SIG-M5 (cell line): Measurements from ENCODE around the gene ATP10A.
"Not testable (repeated sequence)": the region's sequence is repeated elsewhere in the genome, so short reads cannot be mapped to it uniquely, and the experiment has no call there.

ENCODE experiments used
- DNase-seq: peaks from one replicate; lab custom pipeline; 2025; lab: John Stamatoyannopoulos, UW

ATP10A gene

DNA sequence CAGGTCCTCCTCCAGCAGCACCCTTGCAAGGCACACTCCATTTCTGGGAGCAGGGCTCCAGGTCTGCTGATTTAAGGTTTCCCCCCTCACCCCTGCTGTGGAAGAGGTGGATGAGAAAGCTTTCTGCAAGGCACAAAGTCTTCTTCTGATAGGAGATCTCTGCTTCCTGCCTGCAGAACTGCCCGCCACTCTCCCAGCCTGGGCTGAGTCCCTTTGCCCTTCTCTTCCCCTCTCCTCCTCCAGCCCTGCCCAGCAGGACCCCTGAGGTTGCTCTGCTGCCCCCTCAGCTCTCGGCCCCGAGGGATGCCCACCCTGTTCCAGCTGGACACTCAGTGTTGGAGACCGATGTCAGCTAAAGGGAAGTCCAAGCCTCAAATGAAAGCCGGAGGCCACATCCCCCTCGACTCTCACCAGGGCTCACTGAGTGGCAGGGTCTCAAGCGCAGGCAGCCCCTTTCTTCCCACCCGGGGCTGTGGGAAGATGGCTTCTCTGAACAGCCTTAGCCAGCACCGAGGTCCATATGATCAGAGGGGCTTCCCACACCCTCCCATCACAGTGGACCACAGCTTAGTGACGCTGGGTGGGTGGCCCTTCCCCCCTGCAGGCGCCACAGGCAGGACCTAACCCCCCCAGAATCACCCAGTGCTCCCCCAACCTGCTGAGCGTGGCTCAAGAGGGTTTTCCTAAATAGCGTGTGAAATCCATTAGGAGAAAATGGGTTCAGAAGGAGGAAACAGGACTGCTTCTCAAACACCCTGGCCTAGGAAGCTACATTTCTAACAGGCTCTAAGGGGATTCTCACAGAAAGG, 4.0 kb downstream of the ATP10A start:
- DNase-seq: no peak

DNA sequence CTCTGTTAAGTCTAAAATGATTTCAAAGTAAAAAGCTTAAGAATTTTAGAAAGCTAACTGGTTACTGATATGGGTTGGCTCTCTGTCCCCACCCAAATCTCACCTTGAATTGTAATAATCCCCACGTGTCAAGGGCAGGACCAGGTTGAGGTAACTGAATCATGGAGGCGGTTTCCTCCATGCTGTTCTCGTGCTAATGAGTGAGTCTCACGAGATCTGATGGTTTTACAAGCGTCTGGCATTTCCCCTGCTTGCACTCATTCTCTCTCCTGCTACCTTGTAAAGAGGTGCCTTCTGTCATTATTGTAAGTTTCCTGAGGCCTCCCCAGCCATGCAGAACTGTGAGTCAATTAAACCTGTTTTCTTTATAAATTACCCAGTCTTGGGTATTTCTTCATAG, 7.1 kb downstream of the ATP10A start:
- not testable (repeated sequence) for DNase-seq

DNA sequence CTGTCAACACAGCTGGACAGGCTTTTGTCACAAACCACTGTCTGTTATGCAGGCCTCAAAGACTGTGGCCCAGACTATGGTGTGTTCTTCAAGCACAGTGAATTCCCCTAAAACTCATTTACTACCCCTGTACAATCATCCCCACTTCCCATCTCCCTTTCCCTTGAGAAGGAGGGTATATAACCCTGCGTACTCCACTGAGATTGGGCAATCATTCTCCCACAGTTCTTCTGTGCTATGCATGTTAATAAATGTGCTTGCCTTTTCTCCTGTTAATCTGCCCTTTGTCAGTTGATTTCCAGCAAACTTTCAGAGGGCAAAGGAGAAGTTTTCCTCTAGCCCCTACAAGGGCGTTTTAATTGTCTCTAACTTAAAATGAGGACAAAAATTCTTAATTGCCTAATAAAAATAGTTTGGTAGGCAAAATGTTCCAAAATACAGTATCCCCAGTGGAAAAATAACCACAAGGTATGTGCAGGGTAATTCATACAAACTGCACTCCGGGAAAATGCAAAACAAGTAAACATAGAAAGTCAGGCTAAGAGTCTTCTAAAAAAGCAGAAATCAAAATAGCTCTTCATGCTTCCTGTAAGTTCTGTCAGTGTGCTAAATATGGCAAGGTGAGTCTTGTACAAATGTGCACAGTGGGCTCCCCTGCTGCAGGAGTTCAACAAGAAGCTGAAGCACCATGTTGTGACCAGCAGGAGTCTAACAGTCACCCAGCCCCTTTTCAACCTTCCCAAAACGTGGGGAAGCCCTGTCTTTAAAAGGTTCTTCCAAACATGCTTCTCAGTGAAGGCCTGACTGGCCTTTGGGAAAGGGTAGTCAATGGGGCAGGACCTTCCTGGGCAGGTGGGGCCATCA, 10.2 kb downstream of the ATP10A start:
- DNase-seq: no peak

DNA sequence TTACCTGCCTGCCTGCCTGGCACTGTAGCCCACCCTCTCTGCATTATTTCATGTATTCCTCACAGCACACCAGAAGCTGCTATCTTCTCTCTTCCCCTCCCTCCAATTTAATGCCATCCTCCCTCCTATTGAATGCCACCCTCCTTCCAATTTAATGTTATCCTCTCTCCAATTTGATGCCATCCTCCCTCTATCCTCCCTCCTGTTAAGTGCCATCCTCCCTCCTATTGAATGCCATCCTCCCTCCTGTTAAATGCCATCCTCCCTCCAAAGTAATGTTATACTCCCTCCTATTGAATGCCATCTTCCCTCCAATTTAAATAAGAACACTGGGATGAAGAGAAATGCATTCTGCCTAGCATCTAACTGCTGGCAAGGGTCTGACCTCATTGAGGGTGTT, 11.1 kb downstream of the ATP10A start:
- DNase-seq: no peak

DNA sequence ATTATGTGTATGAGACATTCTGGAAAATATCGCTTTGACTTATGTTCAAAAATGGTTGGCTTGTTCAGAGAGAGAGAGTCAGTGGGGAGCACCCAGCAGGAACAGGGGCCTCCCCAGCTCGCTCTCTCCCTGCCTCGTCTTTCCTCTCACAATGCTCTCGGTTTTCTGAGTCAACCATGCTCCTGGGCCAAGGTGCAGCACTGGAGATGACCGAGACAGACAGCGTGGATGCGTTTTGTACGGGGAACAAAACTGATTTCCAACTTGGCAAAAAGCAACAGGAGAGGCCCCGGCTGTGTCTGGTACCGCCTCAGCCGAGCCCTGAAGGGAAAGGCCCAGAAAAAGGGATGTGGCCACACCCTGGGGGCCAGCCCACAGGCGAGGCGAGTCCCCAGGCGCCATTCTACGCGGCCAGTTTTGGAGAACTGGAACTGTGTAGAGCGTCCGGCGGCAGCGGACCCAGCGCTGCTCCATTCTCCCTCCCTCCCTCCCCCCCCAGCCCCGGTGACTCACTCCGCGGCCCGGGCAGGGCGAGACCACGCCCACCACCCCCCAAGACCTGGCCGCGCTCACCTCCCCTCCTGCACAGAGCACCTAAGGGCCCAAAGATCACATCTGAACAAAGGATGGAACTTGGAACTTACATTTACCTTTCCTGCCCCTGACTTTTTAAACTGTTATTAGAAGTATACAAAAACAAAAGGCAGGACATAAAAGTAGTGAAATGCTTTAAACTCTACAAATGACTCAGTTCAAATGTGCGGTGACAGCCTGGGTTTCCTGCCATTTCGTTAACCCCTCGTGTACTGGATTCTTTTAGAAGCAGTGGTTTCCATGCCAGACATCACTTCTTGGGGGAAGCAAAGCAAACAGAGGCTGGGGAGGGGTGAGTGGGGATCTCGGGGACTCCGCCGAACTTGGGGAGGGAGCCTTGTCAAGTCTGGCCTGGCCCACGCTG, 12.7 kb downstream of the ATP10A start:
- DNase-seq: no peak

DNA sequence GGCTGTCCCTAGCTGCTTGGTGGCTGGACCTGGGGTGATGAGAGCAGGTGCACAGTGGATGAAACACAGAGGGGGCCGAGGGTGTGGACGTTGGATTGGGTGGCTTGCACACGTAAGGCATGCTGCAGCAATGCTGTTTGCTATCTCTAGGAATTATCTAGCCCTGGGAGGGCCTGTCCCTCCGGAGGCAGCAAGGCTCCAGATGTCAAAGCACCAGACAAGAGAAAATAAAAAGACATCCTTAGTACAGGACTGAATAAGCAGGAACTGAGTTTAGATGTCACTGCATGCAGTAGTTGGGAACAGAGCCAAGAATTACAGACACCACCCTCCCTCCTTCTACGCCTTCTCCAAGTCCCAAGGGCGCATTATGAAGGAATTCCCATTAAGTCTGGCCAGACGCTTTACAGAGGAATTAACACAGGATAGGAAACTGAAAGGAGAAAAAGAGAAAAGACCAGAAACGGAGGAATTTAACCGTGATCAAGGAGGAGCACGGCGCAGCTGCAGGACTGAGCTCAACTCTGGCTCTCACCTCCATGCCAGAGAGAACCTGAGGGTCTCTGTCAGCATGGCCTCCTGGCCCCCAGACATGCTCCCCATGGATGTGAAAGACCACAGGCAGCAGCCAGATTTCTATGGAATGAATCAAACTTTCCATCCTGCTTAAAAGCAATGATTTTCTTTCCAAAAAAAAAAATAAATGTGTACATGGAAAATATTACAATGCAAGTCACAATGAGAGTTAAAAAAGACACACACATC, 13.8 kb downstream of the ATP10A start:
- no peak for DNase-seq

DNA sequence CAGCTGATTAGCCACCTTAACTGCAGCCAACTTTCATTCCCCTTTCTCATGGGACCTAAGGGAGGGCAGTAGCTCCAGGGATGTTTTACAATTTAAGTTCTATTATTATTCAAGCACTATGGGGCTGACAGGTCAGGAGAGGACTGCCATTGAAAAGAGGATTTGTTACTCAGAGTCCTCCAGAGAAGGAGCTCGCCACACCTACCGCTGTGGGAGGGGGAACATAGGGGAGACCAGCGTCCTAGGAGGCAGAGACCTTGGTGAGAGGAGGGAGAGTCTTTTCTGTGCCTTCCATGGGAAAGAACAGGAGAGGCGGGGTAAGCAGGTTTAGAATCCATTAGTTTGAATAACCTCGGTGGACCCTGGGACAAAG, 14.4 kb downstream of the ATP10A start:
- DNase-seq: no peak

DNA sequence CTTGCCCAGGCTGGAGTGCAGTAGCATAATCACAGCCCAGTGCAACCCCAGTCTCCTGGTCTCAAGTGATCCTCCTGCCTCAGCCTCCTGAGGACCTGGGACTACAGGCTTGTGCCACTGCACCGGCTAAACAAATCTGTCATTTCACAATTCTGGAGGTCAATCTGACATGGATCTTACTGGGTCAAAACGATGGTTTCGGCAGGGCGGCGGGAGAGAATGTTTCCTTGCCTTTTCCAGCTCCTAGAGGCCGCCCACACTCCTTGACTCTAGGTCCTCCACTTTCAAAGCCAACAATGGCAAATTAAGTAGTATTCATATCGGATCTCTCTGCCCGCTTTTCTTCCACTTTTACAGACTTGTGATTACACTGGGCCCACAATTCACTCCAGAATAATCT, 14.8 kb downstream of the ATP10A start:
- DNase-seq: no peak

DNA sequence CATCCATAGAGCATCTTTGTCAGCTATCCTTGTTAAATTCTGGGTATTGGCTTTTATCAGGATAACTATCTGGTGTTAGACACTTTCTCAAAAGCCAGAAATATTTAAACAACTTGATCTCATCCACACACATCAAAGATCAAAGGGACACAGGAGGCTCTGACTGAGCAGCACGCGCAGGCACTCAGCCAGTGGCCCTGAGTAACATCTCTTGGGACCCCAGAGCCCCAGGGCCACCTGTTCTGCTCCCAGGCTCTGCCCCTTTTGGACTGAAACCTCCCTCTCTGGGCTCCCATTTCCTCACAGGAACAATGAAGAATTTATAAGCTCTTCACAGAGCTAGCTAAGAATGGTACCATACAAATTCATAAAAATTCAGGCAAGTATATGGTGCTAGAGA, 16.1 kb downstream of the ATP10A start:
- DNase-seq: no peak

DNA sequence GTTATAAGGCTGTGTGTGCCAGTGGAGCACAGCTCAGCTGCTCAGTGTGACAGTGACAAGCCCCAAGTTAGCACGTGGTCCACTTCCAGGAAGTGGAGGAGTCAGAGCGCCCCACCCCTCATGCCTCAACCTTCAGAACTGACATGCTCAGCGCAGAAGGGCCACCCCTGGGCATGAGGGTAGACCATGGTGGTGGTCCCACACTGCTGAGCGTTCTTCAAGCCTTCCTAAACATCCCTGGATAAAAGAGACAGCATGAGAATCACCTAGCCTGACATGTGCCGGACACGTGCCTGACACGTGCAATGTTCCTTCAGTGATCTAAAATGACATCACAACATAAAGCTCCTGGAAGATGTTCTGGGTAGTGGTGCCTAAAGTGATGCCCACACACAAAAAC, 16.8 kb downstream of the ATP10A start:
- no peak for DNase-seq

DNA sequence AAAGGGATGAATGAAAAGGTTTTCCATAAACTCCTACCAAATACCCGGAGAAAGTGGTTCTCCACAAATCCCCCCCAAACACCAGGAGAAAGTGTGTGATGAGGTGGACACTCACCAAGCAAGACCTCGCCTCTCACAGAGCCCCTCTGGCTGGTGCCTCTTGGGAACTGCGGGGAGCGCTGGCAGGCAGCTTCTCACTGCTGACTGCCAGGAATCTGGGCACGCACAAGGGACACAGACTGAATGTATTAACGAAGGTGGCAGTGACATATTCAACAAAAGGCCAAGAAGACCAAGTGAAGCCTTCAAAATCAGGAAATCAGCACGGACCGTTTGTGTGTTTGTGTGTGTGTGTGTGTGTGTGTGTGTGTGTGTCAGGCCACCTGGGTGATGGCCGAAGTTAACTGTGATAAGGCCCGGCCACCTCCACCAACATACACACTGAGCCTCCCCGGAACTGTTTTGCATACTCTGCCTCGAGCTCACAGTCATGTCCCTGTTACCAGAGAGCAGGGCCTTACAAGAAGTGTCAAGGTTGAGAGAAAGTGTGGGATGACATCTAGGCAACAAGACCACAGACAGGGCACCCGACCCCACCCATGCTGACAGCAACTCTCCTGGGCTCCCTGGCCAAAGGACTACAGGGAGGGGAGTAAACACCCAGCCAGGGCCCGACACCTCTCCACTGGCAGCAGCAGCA, 18.0 kb downstream of the ATP10A start:
- no peak for DNase-seq

DNA sequence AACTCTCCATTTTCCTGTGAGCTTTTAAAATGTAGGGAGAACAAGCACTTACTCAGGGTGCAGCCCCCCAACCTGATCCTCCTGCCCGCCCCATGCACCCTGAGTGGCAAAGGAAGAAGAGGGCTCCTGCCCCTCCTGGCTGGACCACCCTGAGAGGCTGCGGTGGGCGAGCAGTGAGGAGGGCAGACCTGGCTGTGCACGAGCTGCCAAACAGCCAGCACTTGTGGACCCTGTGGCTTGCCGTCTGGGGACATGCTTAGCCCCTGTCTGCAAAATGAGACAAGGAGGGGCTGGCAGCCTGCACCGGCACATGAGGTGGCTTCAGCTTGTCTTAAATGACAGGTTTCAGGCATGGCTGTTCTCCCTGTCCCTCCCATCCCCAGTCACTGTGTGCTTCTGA, 18.6 kb downstream of the ATP10A start:
- no peak for DNase-seq

DNA sequence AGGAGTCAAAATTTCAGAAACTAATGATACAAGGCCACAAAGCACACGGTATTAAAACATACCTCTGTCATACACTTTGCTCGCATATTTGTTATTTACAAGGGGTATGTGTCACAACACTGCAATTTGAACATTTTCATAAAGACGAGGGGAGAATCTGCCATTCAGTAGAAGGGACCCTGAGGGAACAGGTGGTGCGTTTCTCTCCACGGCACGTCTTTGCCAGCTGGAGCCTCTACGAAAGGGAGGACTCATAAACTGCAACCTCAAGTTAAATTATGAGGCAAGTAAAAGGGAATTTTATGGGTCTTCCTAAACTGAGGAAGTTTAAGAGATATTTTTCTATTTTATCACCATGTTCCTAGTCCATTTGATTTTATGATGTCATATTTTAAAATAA, 19.1 kb downstream of the ATP10A start:
- no peak for DNase-seq

DNA sequence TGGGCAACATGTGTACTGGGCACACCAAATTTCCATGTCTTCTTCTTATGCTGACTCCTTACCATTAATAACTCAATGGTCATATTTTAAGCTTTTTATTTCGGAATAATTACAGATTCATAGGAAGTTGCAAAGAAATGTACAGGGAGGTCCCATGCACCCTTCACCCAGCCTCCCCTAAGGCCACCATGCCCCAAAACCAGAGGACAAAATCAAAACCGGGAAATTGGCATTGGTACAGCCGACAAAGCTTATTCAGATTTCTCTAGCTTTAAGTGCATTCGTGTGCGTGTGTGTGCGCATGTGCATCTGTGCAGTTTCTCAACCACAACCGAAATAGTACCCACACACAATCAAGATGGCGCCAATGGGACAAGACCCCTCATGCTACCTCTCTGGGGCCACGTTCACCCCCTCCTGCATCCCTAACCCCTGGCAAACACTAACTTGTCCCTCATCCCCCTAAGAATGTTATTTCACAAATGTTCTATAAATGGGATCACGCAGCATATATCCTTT, 23.4 kb downstream of the ATP10A start:
- DNase-seq: no peak

DNA sequence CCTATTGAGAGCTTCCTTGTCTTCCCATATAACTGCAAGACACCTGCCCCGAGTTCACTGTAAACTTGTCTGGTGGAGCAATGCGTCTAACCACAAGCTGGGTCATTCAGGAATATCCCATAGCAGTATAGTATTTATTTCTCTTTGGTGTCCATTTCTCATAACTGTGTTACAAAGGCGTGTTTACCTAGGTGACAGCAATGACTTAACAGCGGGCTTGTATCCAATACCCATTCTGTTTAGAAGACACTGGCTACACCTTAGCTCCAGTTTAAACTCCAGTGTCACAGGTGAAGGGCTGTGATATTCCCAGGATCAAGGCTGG, 24.3 kb downstream of the ATP10A start:
- DNase-seq: no peak

DNA sequence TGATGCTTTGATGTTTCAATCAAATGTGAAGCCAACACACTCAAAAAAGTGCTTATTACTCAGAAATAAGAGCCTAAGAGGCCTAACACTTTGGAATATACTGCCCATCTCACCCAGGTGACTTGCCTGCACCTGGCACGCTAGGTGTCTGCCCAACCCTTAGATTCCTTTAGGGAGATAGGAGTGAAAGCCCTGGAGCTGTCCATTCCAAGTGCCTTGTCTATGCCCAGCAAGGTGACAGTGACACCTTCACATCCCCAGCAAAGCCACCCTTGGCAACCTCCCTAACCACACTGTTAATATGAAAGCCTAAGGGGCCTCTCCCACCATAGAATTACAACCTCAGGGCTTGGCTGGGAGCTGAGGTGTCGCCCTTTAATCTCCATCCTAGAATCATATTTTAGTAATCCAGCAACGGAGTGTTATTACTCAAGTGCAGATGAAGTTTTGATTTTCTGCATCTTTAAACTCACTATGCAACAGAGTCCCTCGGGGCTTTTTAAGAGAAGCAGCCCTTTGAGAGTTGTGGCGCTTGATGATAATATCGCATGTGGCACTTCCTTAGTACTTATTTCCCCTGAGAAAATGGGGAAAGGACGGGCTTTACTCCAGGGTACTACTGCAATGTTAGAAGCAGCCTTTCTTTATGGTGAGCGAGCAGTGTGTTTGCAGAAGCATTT, 24.8 kb downstream of the ATP10A start:
- no peak for DNase-seq

DNA sequence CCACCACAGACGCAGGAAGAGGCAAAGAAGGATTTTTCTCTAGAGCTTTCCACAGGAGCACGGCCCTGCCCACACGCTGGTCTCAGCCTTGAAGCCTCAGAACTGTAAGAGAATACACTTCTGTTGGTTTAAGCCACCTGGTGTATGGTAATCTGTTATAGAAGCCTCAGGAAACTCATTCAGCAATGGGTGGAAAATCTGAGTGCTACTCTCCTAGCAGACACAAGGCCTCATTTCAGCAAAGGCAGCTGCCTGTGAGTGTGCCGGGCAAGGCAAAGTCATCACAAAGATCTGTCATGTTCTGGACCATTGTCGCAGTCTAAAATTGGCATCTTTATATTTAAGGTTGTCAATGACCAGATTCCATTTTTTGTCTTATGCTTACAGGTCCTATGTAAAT, 31.0 kb downstream of the ATP10A start:
- no peak for DNase-seq

DNA sequence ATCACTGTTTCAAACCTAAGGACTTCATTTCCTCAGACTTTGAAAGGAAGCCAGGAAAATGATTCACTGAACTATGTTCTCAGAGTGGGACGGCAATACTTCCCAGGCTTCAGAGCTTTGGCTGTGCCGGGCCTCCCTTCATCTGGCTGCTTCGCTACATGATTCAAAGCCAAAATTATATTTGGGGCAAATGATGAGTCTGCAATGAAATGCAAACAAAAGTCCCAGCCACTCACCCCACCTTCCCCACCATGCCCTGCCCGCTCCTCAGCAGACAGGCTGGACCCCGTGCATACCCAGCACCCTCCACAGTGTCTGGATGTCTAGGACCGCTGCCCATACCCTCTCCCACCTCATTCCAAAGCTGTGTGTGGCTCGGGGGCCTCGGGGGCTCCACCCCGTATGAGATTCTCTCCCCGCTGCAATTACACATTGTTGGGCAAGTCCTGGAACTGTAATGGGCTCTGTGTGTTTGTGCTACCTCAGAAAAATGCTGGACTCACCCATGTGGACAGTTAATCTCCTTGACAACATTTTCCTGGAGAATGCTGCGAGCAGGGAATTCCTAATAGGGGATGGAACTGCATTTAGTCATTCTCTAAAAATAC, 32.2 kb downstream of the ATP10A start:
- no peak for DNase-seq

DNA sequence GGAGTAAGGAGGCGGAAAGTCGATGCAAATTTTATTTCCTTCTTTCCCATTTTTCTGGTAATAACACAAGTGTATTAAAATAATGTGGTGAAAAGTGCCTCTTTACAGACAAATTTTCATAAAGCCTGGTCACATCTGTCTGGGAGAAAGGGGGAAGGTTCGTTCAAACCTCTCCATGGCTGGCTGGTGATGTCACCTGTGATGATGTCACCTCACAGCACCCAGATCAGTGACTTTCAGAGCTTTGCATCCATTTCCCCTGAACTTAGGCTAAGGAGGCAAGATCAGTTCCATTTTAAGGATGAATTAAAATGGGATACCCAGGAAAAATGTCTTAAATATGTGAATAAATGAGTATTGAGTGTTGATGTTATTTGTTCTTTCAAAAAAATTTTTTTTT, 34.1 kb downstream of the ATP10A start:
- DNase-seq: no peak

DNA sequence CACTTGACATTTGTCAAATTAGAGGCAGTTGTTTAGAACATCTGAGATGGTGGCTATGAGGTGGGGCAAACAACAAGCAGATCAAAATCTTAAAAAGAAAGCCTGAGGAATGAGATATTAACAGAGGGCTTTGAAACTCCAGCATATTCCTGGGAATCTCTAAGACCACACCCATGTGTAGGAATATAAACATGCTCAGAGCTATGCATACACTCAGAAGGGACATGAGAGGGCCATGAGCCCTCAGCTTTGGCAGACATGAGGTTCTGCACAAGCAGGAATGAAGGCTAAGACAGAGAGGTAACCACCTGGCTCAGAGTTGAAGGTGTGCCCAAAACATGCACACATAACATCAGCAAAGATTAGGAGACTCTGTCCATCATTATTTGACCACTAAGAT, 37.9 kb downstream of the ATP10A start:
- no peak for DNase-seq
